H4 (cell line): ENCODE measurements around the gene TNFRSF8. TPM values are rescaled to one million over a fixed set of nuclear protein-coding genes. Genes with fewer than 3 reads are reported as not detected.
A peak's percentile ranks its signal among the peaks of the same experiment; 100 is the strongest.

Experiments used
- DNase-seq: peaks from one replicate; pipeline ENCODE4 v3.0.0-alpha.2; 2015; ENCODE audit warnings: low spot score
- total RNA-seq: library from RNA; depleted of rRNA; stranded (reverse); fragments of >200 nt; shearing (Covaris generic); gene quantifications from 2 replicates; pipeline ENCODE4 v1.2.3, GENCODE V29; 2014

TNFRSF8 gene
- total RNA-seq, 1 experiment from 2014 or later: 0.02 TPM

DNA sequence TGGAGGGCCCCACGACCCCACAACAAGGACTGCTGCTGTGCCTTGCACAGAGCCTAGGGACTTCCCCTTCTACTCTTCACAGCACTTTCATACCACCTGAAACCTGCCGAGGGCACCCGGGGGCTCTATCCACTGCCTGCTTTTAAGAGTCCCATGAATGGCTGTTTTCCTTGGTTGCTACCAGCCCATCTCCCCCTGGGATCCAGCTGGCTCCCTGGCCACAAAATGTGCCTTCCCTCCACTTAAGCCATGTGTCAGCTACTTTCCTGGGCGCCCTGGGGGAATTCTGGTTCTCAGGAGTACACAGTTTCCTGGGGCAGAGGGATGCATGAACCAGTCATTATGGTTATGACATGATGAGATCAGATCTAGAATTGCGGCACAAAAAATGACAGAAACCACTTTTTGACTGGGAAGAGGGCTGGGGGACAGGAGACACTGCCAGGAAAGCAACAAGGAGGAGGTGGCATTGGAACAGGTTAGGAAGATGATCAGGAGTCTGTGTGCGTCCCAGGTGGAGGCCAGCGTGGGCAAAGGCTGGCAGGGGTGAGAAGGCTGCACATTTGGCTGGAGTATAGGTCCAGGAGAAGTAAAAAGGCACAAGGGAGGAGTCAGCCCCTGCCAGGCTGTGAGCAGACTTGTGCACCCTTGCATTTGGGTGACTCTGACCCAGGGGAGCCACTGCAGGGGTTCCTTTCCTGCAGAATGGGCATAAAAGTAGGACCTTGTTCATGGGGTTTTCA lies 3.2 kb upstream of the TNFRSF8 start:
- DNase-seq: no peak

DNA sequence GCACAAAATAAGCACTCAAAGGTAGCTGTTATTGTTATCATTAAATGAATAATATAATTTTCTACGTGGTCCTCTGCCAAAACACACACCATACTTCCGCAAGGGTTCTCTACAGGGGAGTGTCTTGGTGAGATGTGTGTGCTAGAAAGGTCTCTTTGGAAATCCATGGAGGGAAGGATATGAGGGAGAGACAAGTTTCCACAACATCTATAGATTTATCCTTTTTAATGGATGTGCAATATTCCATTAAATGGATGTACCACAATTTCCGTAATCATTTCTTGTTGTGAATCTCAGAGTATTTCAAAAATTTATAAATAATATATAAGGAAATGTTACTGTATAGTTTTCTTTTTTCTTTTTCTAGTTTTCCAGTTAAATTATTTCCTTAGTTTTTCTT lies 2.6 kb upstream of the TNFRSF8 start:
- DNase-seq: no peak

DNA sequence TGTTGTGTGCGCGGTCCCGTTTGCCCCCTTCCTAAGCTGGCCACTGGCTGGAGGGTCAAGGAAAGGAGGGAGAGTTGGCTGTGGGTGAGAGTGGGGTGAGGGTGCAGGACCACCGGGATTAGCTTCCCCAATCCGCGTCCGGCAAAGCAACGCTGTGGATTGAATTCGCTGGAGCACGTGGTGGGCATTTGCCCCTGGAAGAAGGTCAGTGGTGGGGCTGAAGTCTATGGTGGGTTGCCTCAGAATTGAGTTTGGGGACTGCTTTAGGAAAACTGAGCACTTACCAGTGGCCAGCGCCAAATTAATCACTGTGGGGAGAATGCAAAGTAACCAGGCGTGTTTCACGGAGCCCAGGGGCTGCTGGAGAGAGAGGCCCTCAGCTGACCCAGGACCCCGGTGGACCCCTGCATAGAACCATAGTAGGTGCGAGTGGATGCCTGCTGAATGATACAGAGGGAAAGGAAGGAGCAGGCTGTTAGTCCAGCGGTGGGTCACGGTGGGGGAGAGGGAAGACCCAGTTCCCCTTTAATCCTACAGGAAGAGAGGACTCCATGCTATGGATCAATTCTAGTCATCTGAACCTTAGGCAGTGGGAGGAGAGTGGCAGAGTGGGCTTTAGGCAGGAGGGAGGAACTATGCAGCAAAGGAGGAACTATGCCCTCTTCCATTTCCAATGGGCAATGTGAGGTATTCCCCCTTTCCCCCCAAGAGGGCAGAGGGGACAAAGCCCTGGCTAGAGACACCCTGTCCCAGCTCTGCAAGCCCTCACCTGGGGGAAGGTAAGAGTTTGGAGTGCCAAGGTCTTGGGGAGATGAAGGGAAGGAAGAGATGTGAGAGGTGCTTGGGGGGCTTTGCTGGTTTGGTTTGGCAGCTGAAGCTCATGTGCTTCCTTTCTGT lies 1.2 kb downstream of the TNFRSF8 start:
- no peak for DNase-seq

DNA sequence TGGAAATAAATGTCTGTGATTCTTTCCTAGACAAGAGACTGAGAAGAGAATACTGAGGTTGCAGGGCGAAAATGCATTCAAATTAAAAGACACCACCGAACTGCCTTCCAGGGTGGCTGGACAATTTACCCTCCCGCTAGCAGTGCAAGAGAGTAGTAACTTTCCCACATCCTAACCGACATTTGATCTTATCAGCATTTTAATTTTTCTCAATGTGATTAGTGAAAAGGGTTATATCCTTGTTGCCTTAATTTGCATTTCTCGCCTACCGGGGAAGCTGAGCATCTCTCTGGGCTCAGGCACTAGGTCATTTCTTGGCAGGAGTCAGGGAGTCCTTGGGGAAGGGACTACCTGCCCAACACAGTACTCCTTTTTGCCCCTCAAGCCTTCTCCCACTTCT lies 2.8 kb downstream of the TNFRSF8 start:
- no peak for DNase-seq

DNA sequence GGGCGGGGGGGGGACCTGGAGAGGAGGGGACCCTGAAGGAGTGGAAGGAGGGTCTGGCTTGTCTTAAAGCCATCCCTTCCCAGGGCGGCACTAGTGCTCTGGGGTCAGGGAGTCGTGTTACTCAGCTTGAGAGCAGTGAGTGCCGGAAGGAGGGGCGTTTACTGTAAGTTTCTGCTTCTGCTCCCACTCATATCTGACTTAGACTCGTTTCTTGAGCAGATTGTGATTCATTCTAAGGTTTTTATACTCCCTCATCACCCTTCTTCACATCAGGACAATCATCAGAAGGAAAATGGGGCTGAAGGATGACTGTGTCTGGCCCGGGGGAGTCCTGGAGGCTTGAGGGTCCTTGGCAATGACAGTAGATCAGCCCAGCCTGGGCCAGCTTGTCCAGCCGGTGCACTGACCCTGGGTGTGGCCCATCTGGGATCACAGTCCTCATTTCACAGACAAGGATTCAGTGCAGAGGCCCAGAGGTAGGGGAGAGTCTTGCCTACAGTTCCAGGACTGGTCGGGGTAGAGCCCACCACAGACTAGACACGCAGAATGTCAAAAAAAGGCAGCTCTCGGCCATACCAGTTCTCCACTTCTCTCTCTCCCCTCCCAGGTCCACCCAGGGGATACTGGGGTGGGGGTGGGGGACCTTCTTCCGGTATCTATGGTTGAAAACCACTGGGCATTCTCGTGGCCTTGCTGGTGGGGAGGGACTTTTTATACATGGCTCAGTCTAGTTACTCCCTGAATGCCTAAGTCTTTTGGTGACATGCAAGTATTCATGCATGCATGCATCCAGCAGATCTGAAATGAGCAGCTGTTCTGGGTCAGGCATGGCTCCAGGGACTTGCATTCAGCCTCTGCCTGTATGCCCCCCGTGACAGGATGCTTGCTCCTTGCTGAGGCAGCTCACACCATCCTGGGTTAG lies 5.1 kb downstream of the TNFRSF8 start:
- no peak for DNase-seq

DNA sequence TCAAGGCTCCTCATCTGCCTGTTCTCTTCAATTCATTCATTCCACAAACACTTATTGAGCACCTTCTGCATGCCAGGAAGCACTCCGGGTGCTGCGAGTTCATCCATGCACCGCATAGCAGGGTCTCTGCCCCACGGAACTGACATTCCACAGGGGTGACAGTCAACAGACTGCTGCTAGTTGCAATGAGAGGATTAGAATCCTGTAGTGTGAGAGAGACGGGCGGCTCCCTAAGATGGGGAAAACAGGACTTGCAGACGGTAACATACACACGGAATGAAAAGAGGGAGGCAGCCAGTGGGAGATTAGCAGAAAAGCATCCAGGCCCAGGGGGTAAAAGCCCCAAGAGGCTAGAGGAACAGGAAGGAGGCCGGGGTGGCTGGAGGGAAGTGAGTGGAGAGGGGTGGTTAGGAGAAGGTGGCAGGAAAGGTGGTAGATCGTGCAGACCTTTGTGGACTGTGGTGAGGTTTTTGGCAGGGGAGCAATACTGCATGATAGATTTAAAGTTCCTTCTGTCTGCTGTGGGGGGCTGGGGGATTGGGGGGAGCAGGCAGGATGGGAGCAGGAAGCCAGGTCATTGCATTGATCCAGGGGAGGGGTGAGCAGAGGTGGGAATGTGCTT lies 6.6 kb downstream of the TNFRSF8 start:
- no peak for DNase-seq

DNA sequence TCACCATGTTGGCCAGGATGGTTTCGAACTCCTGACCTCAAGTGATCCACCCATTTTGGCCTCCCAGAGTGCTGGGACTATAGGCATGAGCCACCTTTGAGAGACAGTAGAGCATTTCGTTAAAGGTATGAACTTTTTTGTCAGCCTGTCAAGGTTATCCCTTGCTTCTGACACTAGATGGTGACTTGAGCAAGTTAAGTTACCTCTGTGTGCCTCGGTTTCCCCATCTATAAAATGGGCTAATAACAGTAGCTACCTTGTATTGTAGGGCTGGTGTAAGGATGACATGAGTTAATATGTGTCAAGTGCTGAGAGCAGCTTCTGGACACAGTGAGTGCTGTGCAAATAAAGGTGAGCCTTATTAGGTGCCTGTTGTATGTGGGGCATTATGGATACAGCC lies 8.8 kb downstream of the TNFRSF8 start:
- DNase-seq: no peak

DNA sequence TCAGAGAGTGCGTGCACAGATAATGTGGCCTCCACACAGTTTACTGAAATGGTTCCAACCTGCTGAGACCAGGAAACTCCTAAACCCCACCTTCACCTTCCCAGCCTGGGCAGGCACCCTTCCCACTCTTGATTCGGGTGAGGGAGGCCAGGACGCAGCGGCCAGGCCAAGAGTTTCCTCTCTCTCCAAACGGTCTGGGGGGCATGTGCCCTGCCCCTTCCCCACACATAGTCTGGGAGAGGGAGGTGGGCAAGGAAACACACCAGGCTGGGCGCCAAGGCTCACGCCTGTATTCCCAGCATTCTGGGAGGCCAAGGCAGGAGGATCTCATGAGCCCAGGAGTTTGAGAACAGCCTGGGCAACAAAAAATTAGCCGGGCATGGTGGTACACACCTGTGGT lies 9.6 kb downstream of the TNFRSF8 start:
- no peak for DNase-seq

DNA sequence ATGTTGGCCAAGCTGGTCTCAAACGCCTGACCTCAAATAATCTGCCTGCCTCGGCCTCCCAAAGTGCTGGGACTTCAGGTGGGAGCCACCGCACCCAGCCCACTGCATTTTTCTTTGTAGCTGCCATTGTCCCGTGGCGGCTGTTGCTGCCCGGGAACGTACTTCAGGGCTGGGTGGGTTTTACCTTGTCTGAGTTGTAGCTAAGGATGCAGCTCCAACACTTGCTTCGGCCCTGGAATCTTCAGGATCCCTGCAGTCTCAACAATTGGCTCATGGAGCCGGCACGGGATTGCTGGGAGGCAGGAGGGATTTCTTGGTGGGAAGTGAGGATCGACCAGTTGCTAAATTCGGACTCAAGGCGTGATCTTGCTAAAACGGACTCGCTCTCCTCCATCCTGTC lies 10.7 kb downstream of the TNFRSF8 start:
- no peak for DNase-seq

DNA sequence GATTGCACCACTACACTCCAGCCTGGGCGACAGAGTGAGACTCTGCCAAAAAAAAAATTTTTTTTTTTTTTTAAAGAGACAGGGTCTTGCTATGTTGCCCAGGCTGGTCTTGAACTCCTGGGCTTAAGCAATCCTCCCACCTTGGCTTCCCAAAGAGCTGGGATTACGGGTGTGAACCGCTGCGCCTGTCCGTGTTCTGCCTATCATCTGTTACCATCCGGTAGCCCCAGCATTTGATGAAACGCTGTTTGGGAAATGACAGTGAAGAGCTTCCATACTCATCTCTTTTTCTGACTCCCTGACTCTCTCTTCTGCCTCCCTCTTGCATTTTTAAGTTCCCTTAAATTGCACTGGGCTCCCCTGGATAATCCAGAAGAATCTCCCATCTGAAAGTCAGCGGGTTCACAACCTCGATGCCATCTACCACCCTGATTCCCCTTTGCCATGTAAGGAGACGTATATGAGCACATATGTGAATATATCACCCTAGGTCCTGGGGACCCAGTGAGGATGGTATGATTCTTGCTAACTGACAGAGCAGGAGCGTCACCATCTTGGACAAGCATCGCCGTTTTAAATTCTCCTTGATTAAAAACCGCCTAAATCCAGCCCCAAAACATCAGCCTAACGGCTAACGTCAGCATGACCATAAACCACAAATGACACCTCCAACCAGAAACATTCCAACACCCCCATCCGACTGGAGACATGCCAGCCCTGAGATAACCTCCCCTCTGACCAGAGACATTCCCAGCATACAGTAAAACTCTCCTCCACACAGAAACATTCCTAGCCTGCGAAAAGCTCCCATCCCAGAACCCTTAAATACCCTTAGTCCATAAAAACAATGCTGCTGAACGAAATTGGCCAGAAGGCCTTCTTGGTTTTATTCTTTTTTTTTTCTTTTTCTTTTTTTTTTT lies 12.4 kb downstream of the TNFRSF8 start:
- DNase-seq: peak; percentile 91

DNA sequence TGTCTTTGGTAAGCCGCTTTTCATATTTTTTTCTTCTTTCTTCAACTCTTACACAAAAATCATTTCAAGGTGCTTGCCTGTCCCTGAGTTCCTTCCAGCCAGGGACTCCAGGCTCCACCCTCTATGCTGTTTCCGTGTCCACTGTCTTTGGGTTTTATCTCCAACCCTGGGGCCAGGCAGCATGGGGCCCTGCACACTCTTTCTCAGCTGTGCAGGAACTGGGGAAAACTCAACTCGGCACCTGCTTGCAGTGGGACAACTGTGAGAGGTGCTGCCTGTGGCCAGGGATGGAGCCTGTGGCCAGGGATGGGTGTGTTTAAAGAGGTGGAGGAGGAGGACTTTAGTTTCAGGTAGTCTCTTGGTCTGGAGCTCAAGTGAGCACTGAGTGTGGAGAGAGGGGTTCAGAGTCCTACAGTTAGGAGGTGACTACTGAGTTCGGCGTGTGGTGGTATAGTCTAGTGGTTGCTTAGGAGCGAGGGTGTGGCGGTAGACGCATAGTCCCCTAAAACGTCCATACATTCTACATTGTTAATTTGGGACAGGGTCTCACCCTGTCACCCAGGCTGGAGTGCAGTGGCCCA lies 13.4 kb downstream of the TNFRSF8 start:
- DNase-seq: no peak

DNA sequence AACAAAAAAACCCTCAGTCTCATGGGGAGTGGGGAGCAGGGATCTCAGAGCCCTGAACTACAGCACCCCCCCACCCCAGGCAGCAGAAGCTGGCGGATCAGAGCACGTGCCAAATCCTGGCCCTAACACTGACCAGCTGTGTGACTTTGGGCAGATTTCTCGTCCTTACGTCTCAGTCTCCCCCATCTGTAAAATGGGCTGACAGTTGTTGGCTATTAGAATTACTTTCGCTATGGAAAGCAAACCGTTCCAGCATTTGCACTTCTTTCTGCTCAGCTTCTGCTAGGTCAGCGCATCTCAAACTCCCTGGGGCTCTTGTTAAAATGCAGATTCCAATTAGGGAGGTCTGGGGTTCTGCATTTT lies 15.5 kb downstream of the TNFRSF8 start:
- DNase-seq: no peak

DNA sequence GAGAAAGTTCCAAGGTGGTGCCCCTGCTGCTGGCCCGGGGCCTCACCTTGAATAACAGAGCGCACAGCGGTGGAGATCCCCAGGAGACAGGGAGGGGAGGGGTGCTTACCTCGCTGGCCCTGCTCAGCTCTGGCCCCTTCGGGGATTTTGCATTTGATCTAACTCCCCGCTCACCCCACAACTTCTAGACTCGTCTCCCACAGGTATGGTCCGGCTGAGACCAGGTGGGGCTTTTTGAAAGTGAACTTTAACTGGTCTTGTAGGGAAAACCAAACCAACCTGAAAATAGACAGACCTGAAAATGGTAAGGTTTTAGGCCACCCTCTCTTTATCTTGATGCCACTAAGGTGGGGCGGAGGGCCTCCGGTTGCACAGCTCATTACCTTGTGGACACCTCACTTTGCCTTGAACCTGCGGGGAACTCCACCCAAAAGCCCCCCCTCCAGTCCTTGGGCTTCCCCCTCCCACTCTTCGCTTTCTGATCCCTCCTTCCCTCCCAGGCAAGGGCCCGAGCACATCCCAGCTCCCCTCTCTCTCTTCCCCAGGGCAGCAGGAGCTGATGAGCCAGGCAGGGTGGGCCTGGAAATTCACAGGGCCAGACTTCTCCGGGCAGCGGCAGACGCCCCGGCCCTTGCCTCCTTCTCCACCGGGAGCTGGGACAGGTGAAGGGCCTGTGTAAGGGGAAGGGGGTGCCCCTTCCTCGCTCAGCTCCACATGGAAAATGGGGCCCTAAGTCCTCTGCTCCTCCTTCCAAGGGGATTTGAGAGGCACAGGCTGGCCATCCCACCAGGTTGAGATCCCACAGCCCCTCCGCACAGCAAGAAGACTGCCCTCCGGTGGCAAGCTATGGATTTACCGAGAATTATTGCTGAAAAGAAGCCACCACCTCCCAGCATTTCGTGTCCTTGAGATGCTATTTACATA lies 16.1 kb downstream of the TNFRSF8 start:
- DNase-seq: peak; percentile 49

DNA sequence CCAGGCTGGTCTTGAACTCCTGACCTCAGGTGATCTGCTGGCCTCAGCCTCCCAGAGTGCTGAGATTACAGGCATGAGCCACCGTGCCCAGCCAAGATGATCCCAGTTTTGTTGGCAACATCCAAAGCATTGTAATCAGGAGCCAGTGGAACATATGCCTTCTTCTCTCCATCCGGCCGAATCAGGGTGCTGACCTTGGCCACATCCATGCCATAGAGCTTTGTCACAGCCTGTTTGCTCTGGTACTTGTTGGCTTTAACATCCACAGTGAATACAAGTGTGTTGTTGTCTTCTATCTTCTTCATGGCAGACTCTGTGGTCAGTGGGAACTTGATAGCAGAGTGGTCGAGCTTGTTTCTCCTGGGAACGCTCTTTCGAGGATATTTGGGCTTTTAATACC lies 17.1 kb downstream of the TNFRSF8 start:
- no peak for DNase-seq

DNA sequence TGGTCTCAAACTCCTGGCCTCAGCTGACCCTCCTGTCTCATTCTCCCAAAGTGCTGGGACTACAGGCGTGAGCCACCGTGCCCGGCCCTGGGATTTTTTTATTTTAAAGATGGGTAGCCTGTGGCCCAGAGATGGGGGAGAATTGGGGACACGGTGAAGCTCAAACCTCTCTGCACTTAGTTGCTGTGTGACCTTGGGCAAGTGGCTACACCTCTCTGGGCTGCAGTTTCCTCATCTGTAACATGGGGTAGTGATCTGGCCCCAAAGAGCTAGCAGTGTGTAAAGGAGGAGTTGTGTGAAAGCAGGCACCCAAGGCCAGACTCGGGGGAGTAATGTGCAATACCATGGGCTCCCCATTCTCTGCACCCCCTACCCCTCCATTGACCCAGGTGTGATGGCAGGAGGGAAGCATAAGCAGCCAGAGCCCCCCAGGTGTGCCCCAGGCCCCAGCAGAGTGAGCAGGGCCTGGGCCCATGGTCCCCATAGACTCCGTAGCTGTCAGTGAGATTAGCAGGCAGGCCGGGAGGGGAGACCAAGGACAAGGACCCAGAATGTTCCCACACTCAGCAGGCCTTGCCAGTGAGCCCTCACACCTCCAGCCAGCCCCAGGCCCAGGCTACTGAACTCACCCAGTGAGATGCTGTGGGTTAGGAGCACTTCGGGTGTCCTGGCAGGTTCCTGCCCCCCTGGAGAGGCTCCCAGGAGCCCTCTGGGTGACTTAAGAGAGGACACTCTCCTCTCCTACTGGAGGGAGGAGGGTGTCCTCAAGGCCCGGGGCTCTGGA lies 17.9 kb downstream of the TNFRSF8 start:
- DNase-seq: no peak

DNA sequence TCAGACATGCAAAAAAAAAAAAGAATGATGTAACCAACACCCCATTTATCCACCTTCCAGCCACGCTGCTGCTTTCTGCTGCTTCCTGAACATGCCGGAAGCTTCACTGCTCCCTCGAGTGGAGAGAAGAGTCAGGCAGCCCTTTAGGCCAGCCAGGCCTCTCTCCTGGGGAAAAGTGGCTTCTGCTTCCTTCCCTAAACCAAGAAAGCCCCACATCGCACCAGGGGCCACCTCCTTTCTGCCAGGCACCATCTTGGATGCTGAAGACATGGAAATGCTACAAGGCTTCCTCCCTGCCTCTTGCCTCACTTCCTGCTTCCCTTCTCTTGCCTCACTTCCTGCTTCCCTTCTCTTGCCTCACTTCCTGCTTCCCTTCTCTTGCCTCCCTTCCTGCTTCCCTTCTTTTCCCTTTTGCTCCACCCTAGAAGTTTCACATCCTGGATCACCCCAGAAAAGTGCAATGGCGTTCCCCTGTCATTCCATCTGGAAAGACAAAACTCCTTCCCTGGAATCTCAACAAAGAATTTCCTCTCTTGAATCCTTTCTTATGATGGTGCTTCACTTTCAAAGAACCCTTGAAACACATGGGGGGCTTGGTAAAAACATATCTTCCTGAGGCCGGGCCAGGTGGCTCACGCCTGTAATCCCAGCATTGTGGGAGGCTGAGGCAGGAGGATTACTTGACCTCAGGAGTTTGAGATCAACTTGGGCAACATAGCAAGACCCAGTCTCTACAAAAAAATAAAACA lies 18.7 kb downstream of the TNFRSF8 start:
- DNase-seq: no peak

DNA sequence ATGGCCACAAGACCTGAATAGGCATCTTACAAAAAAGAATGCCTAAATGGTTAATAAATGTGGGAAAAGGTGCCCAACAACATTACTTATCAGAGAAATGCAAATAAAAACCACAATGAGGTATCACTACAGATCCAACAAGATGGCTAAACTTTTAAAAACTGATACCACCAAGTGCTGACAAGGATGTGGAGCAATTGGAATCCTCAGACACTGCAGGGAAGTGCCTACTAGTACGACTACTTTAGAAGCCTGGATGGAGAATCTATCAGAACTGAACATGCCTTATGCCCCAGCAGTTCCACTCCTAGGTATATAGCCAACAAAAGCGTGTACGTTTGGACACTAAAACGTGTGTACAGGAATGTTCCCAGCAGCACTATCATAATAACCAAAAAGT lies 19.9 kb downstream of the TNFRSF8 start:
- no peak for DNase-seq

DNA sequence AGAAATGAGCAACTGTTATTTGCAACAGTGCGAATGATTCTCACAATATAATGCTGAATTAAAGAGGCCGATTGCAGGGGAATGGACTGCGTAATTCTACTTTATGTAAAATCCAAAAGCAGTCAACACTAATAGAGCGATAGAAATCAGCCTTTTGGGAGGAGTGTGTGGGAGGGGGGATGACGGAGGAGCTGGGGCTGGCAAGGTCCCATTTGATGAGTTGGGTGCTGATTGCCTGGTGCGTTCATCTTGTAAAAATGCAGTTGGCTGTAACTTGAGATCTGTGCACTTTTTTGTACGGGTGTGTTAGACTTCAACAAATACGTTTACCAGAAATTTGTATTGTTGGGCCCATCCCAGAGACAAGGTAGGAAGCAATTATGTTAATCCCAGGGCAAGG lies 20.7 kb downstream of the TNFRSF8 start:
- DNase-seq: no peak
